ENCODE results near the gene LSM10.
A peak's percentile ranks its signal among the peaks of the same experiment; 100 is the strongest.

GRCh38 chr1:36369061-36369861, 28.4 kb downstream of the LSM10 start:
- TF ChIP-seq CREB1 (CRISPR knock-in tag; IDR thresholded peaks at IDR 0.05; ENCODE audit: low read depth) (no peak), CTCF (conservative IDR thresholded peaks at IDR 0.05; ENCODE audit: low read depth in 2 of 2) (peak; percentile 86 to 90), ZNF114 (CRISPR knock-in tag; IDR thresholded peaks at IDR 0.05) (no peak), POLR2AphosphoS5 (IDR thresholded peaks at IDR 0.05; ENCODE audit: low read depth) (no peak), ETS1 (IDR thresholded peaks at IDR 0.05) (no peak), EZH2phosphoT487 (IDR thresholded peaks at IDR 0.05; ENCODE audit: unreplicated experiment) (no peak), STAT1 (IDR thresholded peaks at IDR 0.05; ENCODE audit: unreplicated experiment) (no peak), EZH2 (IDR thresholded peaks at IDR 0.05; ENCODE audit: low read depth, unreplicated experiment) (no peak), ZNF331 (CRISPR knock-in tag; IDR thresholded peaks at IDR 0.05; ENCODE audit: low read depth) (no peak)
- TF ChIP-seq, protein P1, sequence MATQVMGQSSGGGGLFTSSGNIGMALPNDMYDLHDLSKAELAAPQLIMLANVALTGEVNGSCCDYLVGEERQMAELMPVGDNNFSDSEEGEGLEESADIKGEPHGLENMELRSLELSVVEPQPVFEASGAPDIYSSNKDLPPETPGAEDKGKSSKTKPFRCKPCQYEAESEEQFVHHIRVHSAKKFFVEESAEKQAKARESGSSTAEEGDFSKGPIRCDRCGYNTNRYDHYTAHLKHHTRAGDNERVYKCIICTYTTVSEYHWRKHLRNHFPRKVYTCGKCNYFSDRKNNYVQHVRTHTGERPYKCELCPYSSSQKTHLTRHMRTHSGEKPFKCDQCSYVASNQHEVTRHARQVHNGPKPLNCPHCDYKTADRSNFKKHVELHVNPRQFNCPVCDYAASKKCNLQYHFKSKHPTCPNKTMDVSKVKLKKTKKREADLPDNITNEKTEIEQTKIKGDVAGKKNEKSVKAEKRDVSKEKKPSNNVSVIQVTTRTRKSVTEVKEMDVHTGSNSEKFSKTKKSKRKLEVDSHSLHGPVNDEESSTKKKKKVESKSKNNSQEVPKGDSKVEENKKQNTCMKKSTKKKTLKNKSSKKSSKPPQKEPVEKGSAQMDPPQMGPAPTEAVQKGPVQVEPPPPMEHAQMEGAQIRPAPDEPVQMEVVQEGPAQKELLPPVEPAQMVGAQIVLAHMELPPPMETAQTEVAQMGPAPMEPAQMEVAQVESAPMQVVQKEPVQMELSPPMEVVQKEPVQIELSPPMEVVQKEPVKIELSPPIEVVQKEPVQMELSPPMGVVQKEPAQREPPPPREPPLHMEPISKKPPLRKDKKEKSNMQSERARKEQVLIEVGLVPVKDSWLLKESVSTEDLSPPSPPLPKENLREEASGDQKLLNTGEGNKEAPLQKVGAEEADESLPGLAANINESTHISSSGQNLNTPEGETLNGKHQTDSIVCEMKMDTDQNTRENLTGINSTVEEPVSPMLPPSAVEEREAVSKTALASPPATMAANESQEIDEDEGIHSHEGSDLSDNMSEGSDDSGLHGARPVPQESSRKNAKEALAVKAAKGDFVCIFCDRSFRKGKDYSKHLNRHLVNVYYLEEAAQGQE (IDR thresholded peaks at IDR 0.05; ENCODE audit: unreplicated experiment), result no peak
- TF ChIP-seq, protein P2, sequence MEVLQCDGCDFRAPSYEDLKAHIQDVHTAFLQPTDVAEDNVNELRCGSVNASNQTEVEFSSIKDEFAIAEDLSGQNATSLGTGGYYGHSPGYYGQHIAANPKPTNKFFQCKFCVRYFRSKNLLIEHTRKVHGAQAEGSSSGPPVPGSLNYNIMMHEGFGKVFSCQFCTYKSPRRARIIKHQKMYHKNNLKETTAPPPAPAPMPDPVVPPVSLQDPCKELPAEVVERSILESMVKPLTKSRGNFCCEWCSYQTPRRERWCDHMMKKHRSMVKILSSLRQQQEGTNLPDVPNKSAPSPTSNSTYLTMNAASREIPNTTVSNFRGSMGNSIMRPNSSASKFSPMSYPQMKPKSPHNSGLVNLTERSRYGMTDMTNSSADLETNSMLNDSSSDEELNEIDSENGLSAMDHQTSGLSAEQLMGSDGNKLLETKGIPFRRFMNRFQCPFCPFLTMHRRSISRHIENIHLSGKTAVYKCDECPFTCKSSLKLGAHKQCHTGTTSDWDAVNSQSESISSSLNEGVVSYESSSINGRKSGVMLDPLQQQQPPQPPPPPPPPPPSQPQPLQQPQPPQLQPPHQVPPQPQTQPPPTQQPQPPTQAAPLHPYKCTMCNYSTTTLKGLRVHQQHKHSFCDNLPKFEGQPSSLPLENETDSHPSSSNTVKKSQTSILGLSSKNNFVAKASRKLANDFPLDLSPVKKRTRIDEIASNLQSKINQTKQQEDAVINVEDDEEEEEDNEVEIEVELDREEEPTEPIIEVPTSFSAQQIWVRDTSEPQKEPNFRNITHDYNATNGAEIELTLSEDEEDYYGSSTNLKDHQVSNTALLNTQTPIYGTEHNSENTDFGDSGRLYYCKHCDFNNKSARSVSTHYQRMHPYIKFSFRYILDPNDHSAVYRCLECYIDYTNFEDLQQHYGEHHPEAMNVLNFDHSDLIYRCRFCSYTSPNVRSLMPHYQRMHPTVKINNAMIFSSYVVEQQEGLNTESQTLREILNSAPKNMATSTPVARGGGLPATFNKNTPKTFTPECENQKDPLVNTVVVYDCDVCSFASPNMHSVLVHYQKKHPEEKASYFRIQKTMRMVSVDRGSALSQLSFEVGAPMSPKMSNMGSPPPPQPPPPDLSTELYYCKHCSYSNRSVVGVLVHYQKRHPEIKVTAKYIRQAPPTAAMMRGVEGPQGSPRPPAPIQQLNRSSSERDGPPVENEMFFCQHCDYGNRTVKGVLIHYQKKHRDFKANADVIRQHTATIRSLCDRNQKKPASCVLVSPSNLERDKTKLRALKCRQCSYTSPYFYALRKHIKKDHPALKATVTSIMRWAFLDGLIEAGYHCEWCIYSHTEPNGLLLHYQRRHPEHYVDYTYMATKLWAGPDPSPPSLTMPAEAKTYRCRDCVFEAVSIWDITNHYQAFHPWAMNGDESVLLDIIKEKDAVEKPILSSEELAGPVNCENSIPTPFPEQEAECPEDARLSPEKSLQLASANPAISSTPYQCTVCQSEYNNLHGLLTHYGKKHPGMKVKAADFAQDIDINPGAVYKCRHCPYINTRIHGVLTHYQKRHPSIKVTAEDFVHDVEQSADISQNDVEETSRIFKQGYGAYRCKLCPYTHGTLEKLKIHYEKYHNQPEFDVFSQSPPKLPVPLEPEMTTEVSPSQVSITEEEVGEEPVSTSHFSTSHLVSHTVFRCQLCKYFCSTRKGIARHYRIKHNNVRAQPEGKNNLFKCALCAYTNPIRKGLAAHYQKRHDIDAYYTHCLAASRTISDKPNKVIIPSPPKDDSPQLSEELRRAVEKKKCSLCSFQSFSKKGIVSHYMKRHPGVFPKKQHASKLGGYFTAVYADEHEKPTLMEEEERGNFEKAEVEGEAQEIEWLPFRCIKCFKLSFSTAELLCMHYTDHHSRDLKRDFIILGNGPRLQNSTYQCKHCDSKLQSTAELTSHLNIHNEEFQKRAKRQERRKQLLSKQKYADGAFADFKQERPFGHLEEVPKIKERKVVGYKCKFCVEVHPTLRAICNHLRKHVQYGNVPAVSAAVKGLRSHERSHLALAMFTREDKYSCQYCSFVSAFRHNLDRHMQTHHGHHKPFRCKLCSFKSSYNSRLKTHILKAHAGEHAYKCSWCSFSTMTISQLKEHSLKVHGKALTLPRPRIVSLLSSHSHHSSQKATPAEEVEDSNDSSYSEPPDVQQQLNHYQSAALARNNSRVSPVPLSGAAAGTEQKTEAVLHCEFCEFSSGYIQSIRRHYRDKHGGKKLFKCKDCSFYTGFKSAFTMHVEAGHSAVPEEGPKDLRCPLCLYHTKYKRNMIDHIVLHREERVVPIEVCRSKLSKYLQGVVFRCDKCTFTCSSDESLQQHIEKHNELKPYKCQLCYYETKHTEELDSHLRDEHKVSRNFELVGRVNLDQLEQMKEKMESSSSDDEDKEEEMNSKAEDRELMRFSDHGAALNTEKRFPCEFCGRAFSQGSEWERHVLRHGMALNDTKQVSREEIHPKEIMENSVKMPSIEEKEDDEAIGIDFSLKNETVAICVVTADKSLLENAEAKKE (CRISPR knock-in tag; IDR thresholded peaks at IDR 0.05), result no peak

Data from GM23338 (cell line).